Osteoblast (primary cell): ENCODE results near the gene DDR1. TPM values are rescaled to one million over a fixed set of nuclear protein-coding genes. Genes with fewer than 3 reads are reported as not detected.

ENCODE experiments used
- DNase-seq: peaks from one replicate; pipeline ENCODE4 v3.0.0; 2011; ENCODE audit warnings: low spot score, mixed read lengths; ENCODE audit not compliant: insufficient read length; ENCODE audit errors: missing footprints
- H2AFZ ChIP-seq: 2 replicates; pipeline ENCODE4 v1.6.0; 2011; ENCODE audit warnings: mild to moderate bottlenecking, low read length
- H3K27ac ChIP-seq: 2 replicates; pipeline ENCODE4 v1.5.1; 2011; ENCODE audit warnings: mild to moderate bottlenecking, low read depth, low read length, moderate library complexity
- H3K27me3 ChIP-seq: 2 replicates; pipeline ENCODE4 v1.6.0; 2012; ENCODE audit warnings: mild to moderate bottlenecking, control low read depth, inconsistent platforms, low read length, moderate library complexity; ENCODE audit not compliant: insufficient read depth
- H3K36me3 ChIP-seq: 2 replicates; pipeline ENCODE4 v1.5.1; 2011; ENCODE audit warnings: mild to moderate bottlenecking, low read length, control low read depth, moderate library complexity; ENCODE audit not compliant: insufficient read depth
- H3K4me1 ChIP-seq: 2 replicates; pipeline ENCODE4 v1.5.1; 2011; ENCODE audit warnings: mild to moderate bottlenecking, low read length, control low read depth, moderate library complexity; ENCODE audit not compliant: insufficient read depth
- H3K4me2 ChIP-seq: 2 replicates; pipeline ENCODE4 v1.6.0; 2011; ENCODE audit warnings: mild to moderate bottlenecking, low read length; ENCODE audit not compliant: insufficient read depth
- H3K4me3 ChIP-seq: fragments of 200-600 bp; sonication (generic); 3 replicates; pipeline ENCODE4 v1.5.1; 2012; ENCODE audit warnings: mild to moderate bottlenecking, low read length, inconsistent platforms; ENCODE audit not compliant: insufficient read depth
- H3K79me2 ChIP-seq: 2 replicates; pipeline ENCODE4 v1.6.0; 2012; ENCODE audit warnings: mild to moderate bottlenecking, low read length, control low read depth, inconsistent platforms; ENCODE audit not compliant: insufficient read depth
- H3K9me3 ChIP-seq: 2 replicates; pipeline ENCODE4 v1.5.1; 2011; ENCODE audit warnings: low read depth, low read length, control low read depth
- H4K20me1 ChIP-seq: 2 replicates; pipeline ENCODE4 v1.6.0; 2012; ENCODE audit warnings: mild to moderate bottlenecking, low read length, control low read depth; ENCODE audit not compliant: insufficient read depth
- total RNA-seq: library from RNA; depleted of rRNA; stranded (reverse); fragments of >200 nt; gene quantifications from 2 replicates; pipeline ENCODE4 v1.2.3, GENCODE V29; 2012
- TF ChIP-seq, protein P1 (sequence below): IDR thresholded peaks from 2 replicates; pipeline ENCODE4 v1.5.1; 2011; ENCODE audit warnings: mild to moderate bottlenecking, low read depth, low read length, moderate library complexity; ENCODE audit errors: extremely low read depth

Gene DDR1
- total RNA-seq, 1 donor, result 22.4 TPM

GRCh38 chr6:30932665-30933365, 48.5 kb downstream of the DDR1 start:
- Histone ChIP-seq H3K79me2 (no peaks in the 10 kb centered on the region), H2AFZ (no peak overlapping the region), H3K4me1 (no peaks in the 10 kb centered on the region), H3K27me3 (peaks cover 4% of the 10 kb centered on the region), H3K27ac (no peak overlapping the region), H4K20me1 (no peaks in the 10 kb centered on the region), H3K4me3 (no peak overlapping the region), H3K9me3 (no peaks in the 10 kb centered on the region), H3K36me3 (no peaks in the 10 kb centered on the region), H3K4me2 (no peak overlapping the region)
- DNase-seq, result peak; percentile 66
- TF ChIP-seq, protein P1, sequence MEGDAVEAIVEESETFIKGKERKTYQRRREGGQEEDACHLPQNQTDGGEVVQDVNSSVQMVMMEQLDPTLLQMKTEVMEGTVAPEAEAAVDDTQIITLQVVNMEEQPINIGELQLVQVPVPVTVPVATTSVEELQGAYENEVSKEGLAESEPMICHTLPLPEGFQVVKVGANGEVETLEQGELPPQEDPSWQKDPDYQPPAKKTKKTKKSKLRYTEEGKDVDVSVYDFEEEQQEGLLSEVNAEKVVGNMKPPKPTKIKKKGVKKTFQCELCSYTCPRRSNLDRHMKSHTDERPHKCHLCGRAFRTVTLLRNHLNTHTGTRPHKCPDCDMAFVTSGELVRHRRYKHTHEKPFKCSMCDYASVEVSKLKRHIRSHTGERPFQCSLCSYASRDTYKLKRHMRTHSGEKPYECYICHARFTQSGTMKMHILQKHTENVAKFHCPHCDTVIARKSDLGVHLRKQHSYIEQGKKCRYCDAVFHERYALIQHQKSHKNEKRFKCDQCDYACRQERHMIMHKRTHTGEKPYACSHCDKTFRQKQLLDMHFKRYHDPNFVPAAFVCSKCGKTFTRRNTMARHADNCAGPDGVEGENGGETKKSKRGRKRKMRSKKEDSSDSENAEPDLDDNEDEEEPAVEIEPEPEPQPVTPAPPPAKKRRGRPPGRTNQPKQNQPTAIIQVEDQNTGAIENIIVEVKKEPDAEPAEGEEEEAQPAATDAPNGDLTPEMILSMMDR, result no peak

DNA sequence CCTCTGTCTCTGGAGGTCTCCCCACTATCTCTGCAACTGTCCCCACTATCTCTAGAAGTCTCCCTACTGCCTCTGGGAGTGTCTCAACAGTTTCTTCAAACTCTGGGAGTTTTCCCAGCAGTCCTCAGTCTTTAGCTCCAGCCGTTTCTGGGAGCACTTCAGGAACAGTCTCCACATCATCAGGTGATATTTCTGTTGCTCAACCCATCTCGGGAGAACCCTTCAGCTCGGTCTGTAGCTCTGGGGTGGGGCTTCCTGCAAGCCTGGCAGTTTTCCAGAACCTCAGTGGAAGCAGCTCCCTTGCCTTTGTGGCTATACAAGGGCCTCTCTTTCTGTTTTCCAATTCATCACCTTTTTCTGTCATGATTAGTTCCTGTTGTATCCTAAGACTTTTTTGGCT, 50.7 kb downstream of the DDR1 start:
- Histone ChIP-seq H3K79me2 (no peaks in the 10 kb centered on the region), H3K4me1 (no peaks in the 10 kb centered on the region), H3K27ac (no peak overlapping the region), H3K4me3 (no peak overlapping the region), H2AFZ (no peak overlapping the region), H3K27me3 (peaks cover 9% of the 10 kb centered on the region), H3K9me3 (no peaks in the 10 kb centered on the region), H4K20me1 (no peaks in the 10 kb centered on the region), H3K36me3 (no peaks in the 10 kb centered on the region), H3K4me2 (no peak overlapping the region)
- DNase-seq, result no peak
- TF ChIP-seq, protein P1, result no peak

DNA sequence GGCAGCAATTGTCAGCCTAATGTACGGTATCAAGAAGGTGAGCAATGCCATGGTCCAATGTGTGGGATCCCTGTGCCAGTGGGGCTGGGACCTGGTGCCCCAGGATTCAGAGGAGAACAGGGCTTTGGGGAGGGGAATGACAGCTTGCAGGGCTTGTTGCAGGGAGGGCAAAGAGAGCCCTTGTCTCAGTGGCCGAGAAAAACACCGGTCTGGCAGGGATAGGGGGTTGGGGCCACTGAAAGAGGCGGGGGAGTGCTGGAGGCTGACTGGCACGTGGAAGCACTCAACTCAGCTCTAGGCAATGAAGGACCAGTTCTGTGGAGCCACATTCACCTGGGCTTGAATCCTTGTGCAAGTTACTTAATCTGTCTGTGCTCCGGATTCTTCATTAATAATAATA, 52.9 kb downstream of the DDR1 start:
- no peak for DNase-seq
- Histone ChIP-seq H4K20me1 (no peaks in the 10 kb centered on the region), H3K27me3 (peaks cover 21% of the 10 kb centered on the region), H3K27ac (no peak overlapping the region), H3K79me2 (no peaks in the 10 kb centered on the region), H2AFZ (no peak overlapping the region), H3K4me3 (no peak overlapping the region), H3K9me3 (no peaks in the 10 kb centered on the region), H3K36me3 (no peaks in the 10 kb centered on the region), H3K4me2 (no peak overlapping the region), H3K4me1 (peaks cover 4% of the 10 kb centered on the region)
- TF ChIP-seq, protein P1, result no peak

DNA sequence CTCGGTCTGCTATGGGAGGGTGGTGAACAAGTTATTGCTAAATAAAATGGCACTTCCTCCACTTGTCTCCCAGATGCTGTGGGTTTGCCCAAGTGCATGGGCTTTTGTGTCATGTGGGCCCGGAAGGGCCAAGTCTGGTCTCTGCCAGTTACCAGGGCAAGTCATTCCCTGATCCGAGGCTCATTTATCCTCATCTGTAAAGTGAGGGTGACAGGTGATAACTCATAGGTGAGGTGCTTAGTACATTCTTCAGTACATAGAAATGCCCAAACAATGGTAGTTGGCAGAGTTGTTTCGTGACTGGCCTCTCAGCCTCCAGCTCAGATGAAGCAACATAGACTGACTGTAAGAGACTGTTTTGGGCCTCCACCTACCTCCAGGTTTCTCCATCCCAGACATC, 54.4 kb downstream of the DDR1 start:
- TF ChIP-seq, protein P1, result no peak
- Histone ChIP-seq H3K4me1 (peaks cover 8% of the 10 kb centered on the region), H2AFZ (no peak overlapping the region)

More for the DNA sequence above, 54.4 kb downstream of the DDR1 start:
- Histone ChIP-seq H3K4me3 (no peak overlapping the region), H4K20me1 (no peaks in the 10 kb centered on the region), H3K4me2 (no peak overlapping the region), H3K36me3 (no peaks in the 10 kb centered on the region), H3K27me3 (peaks cover 21% of the 10 kb centered on the region), H3K79me2 (no peaks in the 10 kb centered on the region), H3K27ac (no peak overlapping the region), H3K9me3 (no peaks in the 10 kb centered on the region)
- no peak for DNase-seq
